ENCODE data around the gene UTP25.

The UTP25 gene

DNA sequence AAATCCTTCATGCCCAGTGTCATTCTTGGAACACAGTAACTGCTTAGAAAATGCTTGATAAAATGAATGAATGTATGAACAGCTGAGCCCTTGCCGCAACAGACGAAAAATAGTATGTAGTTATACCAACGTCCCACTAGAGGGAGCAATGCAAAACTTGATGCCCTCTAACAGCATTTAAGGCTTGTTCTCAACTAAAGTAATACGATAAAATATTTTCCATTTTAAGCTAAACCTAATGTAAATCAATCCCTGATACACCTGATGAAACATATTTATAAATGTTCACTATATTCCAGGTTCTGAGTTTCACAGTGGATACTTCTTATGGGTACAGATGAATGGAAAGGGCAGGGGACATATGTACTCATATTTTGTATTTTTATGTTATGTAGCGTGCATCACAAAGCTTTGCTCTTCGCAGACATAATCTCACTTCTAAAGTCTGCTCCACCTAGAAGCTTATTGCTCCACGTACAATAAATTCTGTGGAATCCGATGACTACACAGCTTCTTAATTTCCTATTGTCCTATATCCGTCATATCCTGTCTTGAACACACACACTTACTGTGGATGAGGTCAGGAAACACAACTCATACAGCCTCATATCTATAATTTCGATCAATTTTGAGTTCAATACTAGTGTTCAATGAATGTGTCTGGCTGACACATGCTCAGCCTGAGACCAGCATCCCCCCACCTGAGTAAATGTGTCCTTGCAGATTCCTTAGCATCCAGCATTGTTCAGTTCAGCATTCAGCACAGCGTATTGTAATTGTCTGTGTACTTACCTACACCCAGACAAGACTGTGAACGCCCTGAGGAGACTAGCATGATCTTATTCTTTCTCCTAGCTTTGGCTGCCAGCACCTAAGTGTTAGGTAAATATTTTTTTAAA, 4.4 kb upstream of the UTP25 start:
- peaks cover 20% of the 10 kb centered on the region for H3K4me1 ChIP-seq (ENCODE audit: insufficient read depth, low read length)
- no peak overlapping the region for H3K9ac ChIP-seq (ENCODE audit: low read depth, low read length)
- peak overlapping the region; percentile 34; the same call in 1 of the 2 replicates for H3K4me2 ChIP-seq (ENCODE audit: insufficient read depth, low read length)
- H3K79me2 ChIP-seq (ENCODE audit: insufficient read depth, low read length): peaks cover 6% of the 10 kb centered on the region
- H3K27me3 ChIP-seq (ENCODE audit: insufficient read depth, low read length, poor library complexity): peaks cover 6% of the 10 kb centered on the region
- DNase-seq (peak; percentile 35), ATAC-seq (ENCODE audit: insufficient read depth, low read depth) (peak; percentile 58)
- no peak for TF ChIP-seq EZH2 (IDR thresholded peaks at IDR 0.05; ENCODE audit: borderline replicate concordance, low read depth, low read length, severe bottlenecking)
- TF ChIP-seq, protein P1, sequence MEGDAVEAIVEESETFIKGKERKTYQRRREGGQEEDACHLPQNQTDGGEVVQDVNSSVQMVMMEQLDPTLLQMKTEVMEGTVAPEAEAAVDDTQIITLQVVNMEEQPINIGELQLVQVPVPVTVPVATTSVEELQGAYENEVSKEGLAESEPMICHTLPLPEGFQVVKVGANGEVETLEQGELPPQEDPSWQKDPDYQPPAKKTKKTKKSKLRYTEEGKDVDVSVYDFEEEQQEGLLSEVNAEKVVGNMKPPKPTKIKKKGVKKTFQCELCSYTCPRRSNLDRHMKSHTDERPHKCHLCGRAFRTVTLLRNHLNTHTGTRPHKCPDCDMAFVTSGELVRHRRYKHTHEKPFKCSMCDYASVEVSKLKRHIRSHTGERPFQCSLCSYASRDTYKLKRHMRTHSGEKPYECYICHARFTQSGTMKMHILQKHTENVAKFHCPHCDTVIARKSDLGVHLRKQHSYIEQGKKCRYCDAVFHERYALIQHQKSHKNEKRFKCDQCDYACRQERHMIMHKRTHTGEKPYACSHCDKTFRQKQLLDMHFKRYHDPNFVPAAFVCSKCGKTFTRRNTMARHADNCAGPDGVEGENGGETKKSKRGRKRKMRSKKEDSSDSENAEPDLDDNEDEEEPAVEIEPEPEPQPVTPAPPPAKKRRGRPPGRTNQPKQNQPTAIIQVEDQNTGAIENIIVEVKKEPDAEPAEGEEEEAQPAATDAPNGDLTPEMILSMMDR (IDR thresholded peaks at IDR 0.05; ENCODE audit: borderline replicate concordance, extremely low read depth, low read length, poor library complexity, severe bottlenecking): peak; percentile 82
- H4K20me1 ChIP-seq (ENCODE audit: insufficient read depth, low read length): no peaks in the 10 kb centered on the region
- H3K36me3 ChIP-seq (ENCODE audit: insufficient read depth, low read length): no peaks in the 10 kb centered on the region
- H3K4me3 ChIP-seq (ENCODE audit: low read depth in 1 of 2, low read length in 2 of 2): no peak overlapping the region
- H3K9me3 ChIP-seq (ENCODE audit: insufficient read depth, low read length, severe bottlenecking): no peaks in the 10 kb centered on the region
- peak overlapping the region; percentile 66 for H2AFZ ChIP-seq (ENCODE audit: low read depth, low read length)
- H3K27ac ChIP-seq (ENCODE audit: low read length): no peak overlapping the region

DNA sequence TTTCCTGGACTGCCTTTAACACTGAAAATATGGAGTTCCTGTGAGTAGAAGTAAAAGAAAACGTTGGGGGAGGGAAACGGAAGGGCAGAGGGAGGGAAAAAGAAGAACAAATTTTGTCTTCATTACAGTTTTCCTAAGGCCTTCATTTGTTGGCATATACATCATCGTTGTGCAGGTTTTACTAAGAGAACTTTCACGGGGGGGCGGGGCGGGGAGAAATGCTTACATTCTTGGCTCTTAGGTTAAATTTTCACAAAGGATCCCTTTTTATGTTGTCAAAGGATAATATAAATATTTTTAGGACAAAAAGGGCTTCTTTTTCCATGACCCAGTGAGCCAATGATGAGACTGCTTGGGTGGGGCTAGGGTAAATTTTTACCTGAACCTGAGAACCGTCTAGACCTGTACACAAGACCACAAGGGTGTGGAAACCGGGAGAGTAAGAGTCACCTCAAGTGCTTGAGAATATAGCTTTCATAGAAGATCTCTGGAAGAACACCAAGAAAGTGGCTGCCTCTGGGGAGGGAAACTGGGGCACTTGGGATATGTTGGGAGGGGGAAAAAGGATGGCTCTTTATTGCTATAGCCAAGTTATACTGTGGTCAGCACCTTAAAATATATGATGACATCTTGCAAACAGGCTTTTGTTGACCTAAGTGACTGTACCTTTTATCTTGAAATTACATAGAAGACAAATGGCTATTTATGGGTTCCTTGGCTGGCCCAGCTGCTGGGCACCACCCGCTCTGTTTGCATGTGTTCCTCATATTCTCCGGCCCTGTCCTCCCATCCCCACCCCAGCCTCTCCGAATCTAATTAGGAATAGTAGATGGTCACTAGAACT, 2.0 kb upstream of the UTP25 start:
- Histone ChIP-seq H4K20me1 (ENCODE audit: insufficient read depth, low read length) (no peaks in the 10 kb centered on the region), H3K4me3 (ENCODE audit: low read depth in 1 of 2, low read length in 2 of 2) (no peak overlapping the region), H3K36me3 (ENCODE audit: insufficient read depth, low read length) (peaks cover 13% of the 10 kb centered on the region; the same call in 1 of the 2 replicates), H3K9me3 (ENCODE audit: insufficient read depth, low read length, severe bottlenecking) (no peaks in the 10 kb centered on the region), H3K4me1 (ENCODE audit: insufficient read depth, low read length) (peaks cover 36% of the 10 kb centered on the region), H3K9ac (ENCODE audit: low read depth, low read length) (no peak overlapping the region), H3K27ac (ENCODE audit: low read length) (no peak overlapping the region), H3K4me2 (ENCODE audit: insufficient read depth, low read length) (no peak overlapping the region), H3K79me2 (ENCODE audit: insufficient read depth, low read length) (peaks cover 29% of the 10 kb centered on the region), H3K27me3 (ENCODE audit: insufficient read depth, low read length, poor library complexity) (peaks cover 4% of the 10 kb centered on the region), H2AFZ (ENCODE audit: low read depth, low read length) (no peak overlapping the region)
- ATAC-seq (ENCODE audit: insufficient read depth, low read depth): no peak
- TF ChIP-seq, protein P1 (IDR thresholded peaks at IDR 0.05; ENCODE audit: borderline replicate concordance, extremely low read depth, low read length, poor library complexity, severe bottlenecking): no peak
- TF ChIP-seq EZH2 (IDR thresholded peaks at IDR 0.05; ENCODE audit: borderline replicate concordance, low read depth, low read length, severe bottlenecking): no peak
- no peak for DNase-seq

DNA sequence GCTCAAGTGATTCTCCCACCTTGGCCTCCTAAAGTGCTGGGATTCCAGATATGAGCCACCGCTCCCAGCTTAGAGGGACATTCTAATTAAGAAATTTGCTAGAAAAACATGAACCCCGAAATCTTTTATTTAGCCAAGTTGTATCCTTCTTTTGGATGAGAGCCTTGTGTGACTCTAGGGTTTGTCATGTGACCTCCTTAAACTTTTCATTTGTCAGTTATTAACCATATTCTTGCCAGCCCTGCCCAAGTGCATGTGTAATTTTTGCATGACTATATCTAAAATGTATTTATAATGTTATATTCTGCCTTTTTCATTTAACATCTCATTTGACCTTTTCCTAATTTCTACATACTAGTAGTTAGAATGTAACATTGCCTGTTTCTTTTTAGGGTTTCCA, 1.9 kb downstream of the UTP25 start:
- ATAC-seq (ENCODE audit: insufficient read depth, low read depth): no peak
- Histone ChIP-seq H4K20me1 (ENCODE audit: insufficient read depth, low read length) (no peaks in the 10 kb centered on the region), H2AFZ (ENCODE audit: low read depth, low read length) (no peak overlapping the region), H3K27ac (ENCODE audit: low read length) (no peak overlapping the region), H3K4me2 (ENCODE audit: insufficient read depth, low read length) (peak overlapping the region; percentile 68), H3K27me3 (ENCODE audit: insufficient read depth, low read length, poor library complexity) (no peaks in the 10 kb centered on the region), H3K4me1 (ENCODE audit: insufficient read depth, low read length) (peaks cover 28% of the 10 kb centered on the region), H3K9ac (ENCODE audit: low read depth, low read length) (peak overlapping the region; percentile 67), H3K36me3 (ENCODE audit: insufficient read depth, low read length) (peaks cover 50% of the 10 kb centered on the region), H3K4me3 (ENCODE audit: low read depth in 1 of 2, low read length in 2 of 2) (peak overlapping the region in 1 of 2 experiments; percentile 80; a peak in 1 of 4 replicates), H3K79me2 (ENCODE audit: insufficient read depth, low read length) (peaks cover 36% of the 10 kb centered on the region), H3K9me3 (ENCODE audit: insufficient read depth, low read length, severe bottlenecking) (no peaks in the 10 kb centered on the region)
- no peak for DNase-seq
- no peak for TF ChIP-seq EZH2 (IDR thresholded peaks at IDR 0.05; ENCODE audit: borderline replicate concordance, low read depth, low read length, severe bottlenecking)
- TF ChIP-seq, protein P1 (IDR thresholded peaks at IDR 0.05; ENCODE audit: borderline replicate concordance, extremely low read depth, low read length, poor library complexity, severe bottlenecking): no peak

Data from DND-41 (cell line).